ENCODE data around the gene VEZF1. TPM values are rescaled to one million over a fixed set of nuclear protein-coding genes. Genes with fewer than 3 reads are reported as not detected.

Gene VEZF1
- total and polyA plus RNA-seq, 9 donors, result 31.6 to 83.5 (median 71.7) TPM

DNA sequence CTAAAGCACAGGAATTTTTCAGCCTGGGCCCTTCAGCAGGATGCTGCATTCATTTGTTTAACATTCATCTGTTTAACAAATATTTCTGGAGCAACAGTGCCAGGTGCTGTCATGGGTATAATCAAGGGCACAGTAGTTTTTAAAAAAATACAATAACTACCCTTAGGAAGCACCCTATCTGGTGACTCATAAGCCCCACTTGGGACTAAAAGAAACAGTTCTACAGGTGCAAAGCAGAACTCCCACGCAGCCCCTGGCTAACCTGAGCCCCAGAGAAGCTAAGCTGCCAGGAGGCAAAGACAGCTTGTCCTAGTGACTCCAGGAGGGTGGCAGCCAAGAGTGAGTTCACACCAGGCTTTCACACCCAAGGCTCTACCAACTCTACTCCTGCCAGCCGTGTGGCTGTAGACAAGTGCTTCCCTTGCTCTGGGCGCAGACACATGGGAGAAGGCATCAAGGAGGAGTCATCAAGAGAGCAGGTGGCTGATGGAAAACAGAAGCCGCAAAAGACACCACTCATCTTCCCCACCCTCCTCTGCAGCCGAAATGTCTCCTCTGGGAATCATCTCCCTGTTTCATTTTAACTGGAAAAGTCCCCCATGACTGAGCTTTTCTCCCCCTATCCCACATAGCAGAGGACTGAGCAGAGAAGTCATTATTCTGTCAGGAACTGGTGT lies 47.3 kb downstream of the VEZF1 start:
- 78 to 84% (median 82%) methylated on average over 5 of the region's 5 CpGs for WGBS, 3 donors
- Histone ChIP-seq H3K27ac (no peak overlapping the region), H3K4me1 (ENCODE audit: insufficient read depth) (peaks cover 6% of the 10 kb centered on the region), H3K27me3 (no peaks in the 10 kb centered on the region), H3K36me3 (no peaks in the 10 kb centered on the region), H3K9me3 (no peaks in the 10 kb centered on the region), H3K4me3 (no peak overlapping the region)
- intact Hi-C loops (cut with DNase I), result no loop called here
- TF ChIP-seq, protein P1, sequence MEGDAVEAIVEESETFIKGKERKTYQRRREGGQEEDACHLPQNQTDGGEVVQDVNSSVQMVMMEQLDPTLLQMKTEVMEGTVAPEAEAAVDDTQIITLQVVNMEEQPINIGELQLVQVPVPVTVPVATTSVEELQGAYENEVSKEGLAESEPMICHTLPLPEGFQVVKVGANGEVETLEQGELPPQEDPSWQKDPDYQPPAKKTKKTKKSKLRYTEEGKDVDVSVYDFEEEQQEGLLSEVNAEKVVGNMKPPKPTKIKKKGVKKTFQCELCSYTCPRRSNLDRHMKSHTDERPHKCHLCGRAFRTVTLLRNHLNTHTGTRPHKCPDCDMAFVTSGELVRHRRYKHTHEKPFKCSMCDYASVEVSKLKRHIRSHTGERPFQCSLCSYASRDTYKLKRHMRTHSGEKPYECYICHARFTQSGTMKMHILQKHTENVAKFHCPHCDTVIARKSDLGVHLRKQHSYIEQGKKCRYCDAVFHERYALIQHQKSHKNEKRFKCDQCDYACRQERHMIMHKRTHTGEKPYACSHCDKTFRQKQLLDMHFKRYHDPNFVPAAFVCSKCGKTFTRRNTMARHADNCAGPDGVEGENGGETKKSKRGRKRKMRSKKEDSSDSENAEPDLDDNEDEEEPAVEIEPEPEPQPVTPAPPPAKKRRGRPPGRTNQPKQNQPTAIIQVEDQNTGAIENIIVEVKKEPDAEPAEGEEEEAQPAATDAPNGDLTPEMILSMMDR (IDR thresholded peaks at IDR 0.05), result no peak
- TF ChIP-seq POLR2A (IDR thresholded peaks at IDR 0.05) (no peak), EP300 (IDR thresholded peaks at IDR 0.05) (no peak)
- DNase-seq, result no peak

DNA sequence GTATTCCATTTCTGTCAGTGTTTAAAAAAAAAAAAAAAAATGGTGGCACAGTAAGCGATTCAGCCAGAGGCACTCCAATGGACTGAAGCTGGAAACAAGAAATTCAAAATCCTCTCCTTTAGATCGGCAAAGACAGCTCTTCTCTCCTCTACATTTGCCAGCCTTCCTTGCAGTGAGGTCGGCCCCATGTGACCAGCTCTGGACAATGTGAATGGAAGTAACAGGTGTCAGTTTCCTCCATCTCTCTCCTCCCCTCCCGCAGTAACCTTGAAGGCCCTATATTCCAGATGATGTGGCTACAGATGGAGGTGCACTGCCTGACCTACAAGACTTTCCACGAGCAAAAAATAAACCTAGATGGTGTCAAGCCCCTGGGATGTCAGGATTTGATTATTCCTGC lies 47.8 kb downstream of the VEZF1 start:
- Histone ChIP-seq H3K27ac (no peak overlapping the region), H3K4me1 (ENCODE audit: insufficient read depth) (peaks cover 10% of the 10 kb centered on the region)

GRCh38 chr17:57939797-57940196 lies 48.3 kb downstream of the VEZF1 start:
- DNase-seq, result no peak
- peaks cover 12% of the 10 kb centered on the region for H3K4me1 ChIP-seq (ENCODE audit: insufficient read depth)
- TF ChIP-seq, protein P1 (IDR thresholded peaks at IDR 0.05), result no peak
- TF ChIP-seq POLR2A (IDR thresholded peaks at IDR 0.05), result no peak
- no peak for TF ChIP-seq EP300 (IDR thresholded peaks at IDR 0.05)
- H3K36me3 ChIP-seq, result no peaks in the 10 kb centered on the region
- no peak overlapping the region for H3K27ac ChIP-seq
- 73 to 81% (median 79%) methylated on average over 5 to 7 of the region's 7 CpGs for WGBS, 3 donors
- intact Hi-C loops (cut with DNase I), result loop anchor here in 2 of 4 donors (5.0 to 10.0 kb wide), 2 partner anchors 42 to 55 kb away; no protein-coding TSS in a partner anchor
- no peaks in the 10 kb centered on the region for H3K9me3 ChIP-seq
- no peaks in the 10 kb centered on the region for H3K27me3 ChIP-seq
- no peak overlapping the region for H3K4me3 ChIP-seq

More for the DNA sequence above, 47.8 kb downstream of the VEZF1 start:
- Histone ChIP-seq H3K27me3 (no peaks in the 10 kb centered on the region), H3K9me3 (no peaks in the 10 kb centered on the region), H3K4me3 (no peak overlapping the region), H3K36me3 (no peaks in the 10 kb centered on the region)
- DNase-seq, result no peak
- WGBS, 3 donors, result 77 to 78% (median 77%) methylated on average over 5 of the region's 5 CpGs
- intact Hi-C loops (cut with DNase I), result no loop called here
- no peak for TF ChIP-seq POLR2A (IDR thresholded peaks at IDR 0.05)
- TF ChIP-seq EP300 (IDR thresholded peaks at IDR 0.05), result no peak
- TF ChIP-seq, protein P1 (IDR thresholded peaks at IDR 0.05), result no peak

- H3K27ac ChIP-seq, result no peak overlapping the region
- H3K4me1 ChIP-seq (ENCODE audit: insufficient read depth), result peaks cover 12% of the 10 kb centered on the region
- 76 to 83% (median 80%) methylated on average over 7 of the region's 7 CpGs for WGBS, 3 donors
These were observed 50.0 kb downstream of the VEZF1 start for GRCh38 chr17:57938061-57938502.

More at GRCh38 chr17:57938061-57938502, 50.0 kb downstream of the VEZF1 start:
- H3K27me3 ChIP-seq, result no peaks in the 10 kb centered on the region
- H3K36me3 ChIP-seq, result no peaks in the 10 kb centered on the region
- H3K9me3 ChIP-seq, result no peaks in the 10 kb centered on the region
- H3K4me3 ChIP-seq, result no peak overlapping the region
- intact Hi-C loops (cut with DNase I), result loop anchor here in 2 of 4 donors (5.0 to 10.0 kb wide), 2 partner anchors 41 to 53 kb away; no protein-coding TSS in a partner anchor
- TF ChIP-seq, protein P1 (IDR thresholded peaks at IDR 0.05), result no peak
- TF ChIP-seq EP300 (IDR thresholded peaks at IDR 0.05), result no peak
- TF ChIP-seq POLR2A (IDR thresholded peaks at IDR 0.05), result no peak
- DNase-seq, result no peak

Measured in ovary (tissue), 9 donors.